Measurements from ENCODE around the gene HAUS6.

DNA sequence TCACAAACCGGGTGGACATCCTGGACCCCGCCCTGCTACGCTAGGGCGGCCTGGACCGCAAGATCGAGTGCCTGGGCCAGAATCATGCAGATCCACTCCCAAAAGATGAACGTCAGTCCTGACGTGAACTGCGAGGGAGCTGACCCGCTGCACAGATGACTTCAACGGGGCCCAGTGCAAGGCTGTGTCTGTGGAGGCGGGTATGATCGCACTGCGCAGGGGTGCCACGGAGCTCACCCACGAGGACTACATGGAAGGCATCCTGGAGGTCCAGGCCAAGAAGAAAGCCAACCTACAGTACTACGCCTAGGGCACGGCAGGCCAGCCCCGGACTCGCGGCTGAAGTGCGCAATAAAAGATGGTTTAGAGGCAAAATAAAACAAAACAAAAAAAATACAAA is 74.9 kb downstream of the HAUS6 start:
- TF ChIP-seq, protein P1, sequence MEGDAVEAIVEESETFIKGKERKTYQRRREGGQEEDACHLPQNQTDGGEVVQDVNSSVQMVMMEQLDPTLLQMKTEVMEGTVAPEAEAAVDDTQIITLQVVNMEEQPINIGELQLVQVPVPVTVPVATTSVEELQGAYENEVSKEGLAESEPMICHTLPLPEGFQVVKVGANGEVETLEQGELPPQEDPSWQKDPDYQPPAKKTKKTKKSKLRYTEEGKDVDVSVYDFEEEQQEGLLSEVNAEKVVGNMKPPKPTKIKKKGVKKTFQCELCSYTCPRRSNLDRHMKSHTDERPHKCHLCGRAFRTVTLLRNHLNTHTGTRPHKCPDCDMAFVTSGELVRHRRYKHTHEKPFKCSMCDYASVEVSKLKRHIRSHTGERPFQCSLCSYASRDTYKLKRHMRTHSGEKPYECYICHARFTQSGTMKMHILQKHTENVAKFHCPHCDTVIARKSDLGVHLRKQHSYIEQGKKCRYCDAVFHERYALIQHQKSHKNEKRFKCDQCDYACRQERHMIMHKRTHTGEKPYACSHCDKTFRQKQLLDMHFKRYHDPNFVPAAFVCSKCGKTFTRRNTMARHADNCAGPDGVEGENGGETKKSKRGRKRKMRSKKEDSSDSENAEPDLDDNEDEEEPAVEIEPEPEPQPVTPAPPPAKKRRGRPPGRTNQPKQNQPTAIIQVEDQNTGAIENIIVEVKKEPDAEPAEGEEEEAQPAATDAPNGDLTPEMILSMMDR (IDR thresholded peaks at IDR 0.05): no peak
- TF ChIP-seq POLR2A (IDR thresholded peaks at IDR 0.05): no peak
